Astrocyte of the cerebellum (primary cell): ENCODE data around the gene TRIM67.

ENCODE experiments used
- DNase-seq: peaks from one replicate; pipeline ENCODE4 v3.0.0-alpha.2; 2011; ENCODE audit warnings: low read depth
- H3K4me3 ChIP-seq: 2 replicates; pipeline ENCODE4 v1.5.1; 2011; ENCODE audit warnings: mild to moderate bottlenecking, low read depth, low read length, moderate library complexity
- CTCF ChIP-seq: IDR thresholded peaks from 2 replicates; pipeline ENCODE4 v1.5.1; 2012; ENCODE audit warnings: low read length, low read depth, moderate library complexity, mild to moderate bottlenecking; ENCODE audit errors: missing control alignments
- in situ Hi-C: cut with HindIII; loops from 2 replicates; pipeline ENCODE4 v1.10.0; 2017; ENCODE audit warnings: low sequenced_read_pairs

The TRIM67 gene

GRCh38 chr1:231242516-231243198, 80.8 kb downstream of the TRIM67 start:
- peak; percentile 5 for DNase-seq
- no peak for TF ChIP-seq CTCF
- peak overlapping the region; percentile 67 for H3K4me3 ChIP-seq
- in situ Hi-C loops = no loop called here

GRCh38 chr1:231248778-231249177, 86.9 kb downstream of the TRIM67 start:
- no peak overlapping the region for H3K4me3 ChIP-seq
- TF ChIP-seq CTCF = no peak
- in situ Hi-C loops = no loop called here
- no peak for DNase-seq

- H3K4me3 ChIP-seq = no peak overlapping the region
- in situ Hi-C loops = no loop called here
- DNase-seq = no peak
- TF ChIP-seq CTCF = no peak
Measured at GRCh38 chr1:231252336-231252735, 90.5 kb downstream of the TRIM67 start.

GRCh38 chr1:231260351-231260750, 98.5 kb downstream of the TRIM67 start:
- TF ChIP-seq CTCF = no peak

GRCh38 chr1:231264642-231265041, 102.8 kb downstream of the TRIM67 start:
- no peak for DNase-seq
- no peak overlapping the region for H3K4me3 ChIP-seq
- in situ Hi-C loops = no loop called here
- TF ChIP-seq CTCF = no peak

More at GRCh38 chr1:231260351-231260750, 98.5 kb downstream of the TRIM67 start:
- H3K4me3 ChIP-seq = no peak overlapping the region
- DNase-seq = no peak
- in situ Hi-C loops = no loop called here

GRCh38 chr1:231265379-231265778, 103.5 kb downstream of the TRIM67 start:
- no peak for DNase-seq
- TF ChIP-seq CTCF = no peak
- no peak overlapping the region for H3K4me3 ChIP-seq
- in situ Hi-C loops = no loop called here
